Fibroblast of skin of scalp (primary cell): ENCODE measurements around the gene DUS4L.

Experiments used
- DNase-seq: peaks from one replicate; pipeline ENCODE4 v3.0.0-alpha.2; 2013

DUS4L gene

DNA sequence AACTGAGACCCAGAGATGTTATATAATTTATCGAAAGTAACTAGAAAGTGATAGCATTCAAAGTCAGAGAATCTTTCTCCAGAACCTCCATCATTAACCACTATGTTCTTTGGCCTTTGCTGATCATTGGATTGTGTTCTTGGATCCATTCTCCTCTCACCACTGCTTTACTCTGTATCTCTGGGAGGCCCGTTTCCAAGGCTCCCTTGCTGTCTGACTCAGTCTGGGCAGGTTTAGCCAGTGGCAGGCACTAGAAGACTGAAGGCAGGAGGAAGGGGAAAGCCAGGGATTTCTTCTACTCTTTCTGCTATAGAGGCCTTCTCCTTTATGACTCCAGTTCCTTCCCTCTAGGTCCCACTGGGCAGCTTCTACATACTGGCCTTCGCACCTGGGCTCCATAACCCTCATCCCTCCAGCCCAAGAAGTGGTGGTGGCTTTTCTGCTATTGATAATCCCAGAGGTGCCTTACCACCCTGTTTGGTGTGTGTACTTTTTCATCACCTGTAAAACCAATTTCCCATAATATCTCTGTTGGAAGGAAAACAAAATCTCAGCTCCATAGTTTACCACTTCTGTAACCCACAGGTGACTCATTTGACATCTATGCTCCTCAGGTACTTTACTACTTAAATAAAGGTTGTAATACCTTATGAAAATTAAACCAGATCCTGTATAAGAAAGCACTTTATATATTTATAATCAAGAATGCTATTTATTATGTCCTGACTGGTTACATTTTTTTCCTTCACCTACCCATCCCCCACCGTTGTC, 52.3 kb downstream of the DUS4L start:
- DNase-seq = no peak

DNA sequence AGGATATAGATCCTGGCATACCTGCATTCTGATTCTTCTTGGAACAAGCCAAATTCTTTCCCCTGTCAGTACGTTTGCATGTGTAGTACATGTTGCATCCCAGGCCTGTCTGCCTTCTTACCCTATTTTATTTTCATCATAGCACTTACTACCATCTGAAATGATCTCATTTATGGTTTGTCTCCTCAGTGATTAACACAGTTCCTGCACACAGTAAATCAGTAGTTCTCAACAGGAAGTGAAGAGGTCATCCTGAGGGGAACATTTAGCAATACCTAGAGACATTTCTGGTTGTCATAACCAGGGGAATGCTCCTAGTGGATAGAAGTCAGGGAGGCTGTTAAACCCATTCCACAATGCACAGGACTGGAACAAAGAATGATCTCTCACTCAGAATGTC, 58.7 kb downstream of the DUS4L start:
- DNase-seq = no peak

DNA sequence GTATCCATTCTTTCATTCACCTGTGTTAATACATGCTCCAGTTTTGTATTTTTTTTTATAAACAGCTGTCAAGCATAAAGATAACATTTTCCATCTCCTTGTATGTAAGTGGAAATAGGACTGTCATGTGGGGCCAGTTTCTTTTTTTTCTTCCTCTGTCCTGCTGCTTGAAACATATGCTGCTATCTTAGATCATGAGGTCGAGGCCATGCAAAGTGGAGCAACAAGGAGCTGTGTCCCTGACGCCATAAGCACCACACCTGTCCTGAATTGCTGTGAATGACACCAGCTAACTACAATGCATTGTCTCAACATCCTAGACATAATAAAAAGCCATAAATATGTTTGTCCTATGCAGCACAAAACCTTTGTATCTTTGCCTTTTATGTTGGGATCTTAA, 59.1 kb downstream of the DUS4L start:
- no peak for DNase-seq

DNA sequence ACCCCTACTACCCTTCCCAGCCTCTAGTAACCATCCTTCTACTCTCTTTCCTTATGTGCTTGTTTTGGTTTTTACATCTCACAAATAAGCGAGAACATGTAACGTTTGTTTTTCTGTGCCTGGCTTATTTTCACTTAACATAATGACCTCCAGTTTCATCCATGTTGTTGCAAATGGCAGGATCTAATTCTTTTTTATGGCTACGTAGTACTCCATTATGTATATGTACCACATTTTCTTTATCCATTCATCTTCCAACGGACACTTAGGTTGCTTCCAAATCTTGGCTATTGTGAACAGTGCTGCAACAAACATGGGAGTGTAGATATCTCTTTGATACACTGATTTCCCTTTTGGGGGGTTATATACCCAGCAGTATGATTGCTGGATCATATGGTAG, 63.2 kb downstream of the DUS4L start:
- no peak for DNase-seq
